Activated naive CD4-positive, alpha-beta T cell treated with anti-CD3 and anti-CD28 coated beads, Interleukin-2, amount 50 U/mL, for 24 hours (primary cell): ENCODE measurements around the gene CDKN2AIP.

ENCODE experiments used
- H3K27ac Mint-ChIP-seq: one replicate; pipeline ENCODE4 v1.8.0; 2021; ENCODE audit warnings: mild to moderate bottlenecking, mixed read lengths
- H3K27me3 Mint-ChIP-seq: one replicate; pipeline ENCODE4 v1.8.0; 2021; ENCODE audit warnings: mixed read lengths
- H3K36me3 Mint-ChIP-seq: one replicate; pipeline ENCODE4 v1.8.0; 2021; ENCODE audit warnings: mixed read lengths
- H3K4me1 Mint-ChIP-seq: one replicate; pipeline ENCODE4 v1.8.0; 2021; ENCODE audit warnings: mixed read lengths
- H3K4me3 Mint-ChIP-seq: one replicate; pipeline ENCODE4 v1.8.0; 2021; ENCODE audit warnings: mild to moderate bottlenecking, mixed read lengths
- H3K9me3 Mint-ChIP-seq: one replicate; pipeline ENCODE4 v1.8.0; 2021; ENCODE audit warnings: mixed read lengths

Gene CDKN2AIP

GRCh38 chr4:183444214-183445096, at the start of gene CDKN2AIP:
TSS of gene CDKN2AIP (plus strand) at chr4:183444636. CDS start at chr4:183444798, 162 bp downstream.
- H3K27ac Mint-ChIP-seq: peak within 1 kb of the TSS; percentile 98
- no peaks in the 10 kb centered on the region for H3K9me3 Mint-ChIP-seq
- H3K4me1 Mint-ChIP-seq: peaks cover 55% of the 10 kb centered on the region
- H3K36me3 Mint-ChIP-seq: peaks cover 7% of the 10 kb centered on the region
- no peaks in the 10 kb centered on the region for H3K27me3 Mint-ChIP-seq
- peak within 1 kb of the TSS; percentile 97 for H3K4me3 Mint-ChIP-seq

GRCh38 chr4:183395395-183395794, 49.0 kb upstream of the CDKN2AIP start:
- Mint-ChIP-seq H3K27ac (no peak overlapping the region), H3K4me3 (no peak overlapping the region), H3K36me3 (no peaks in the 10 kb centered on the region), H3K27me3 (no peaks in the 10 kb centered on the region), H3K9me3 (no peaks in the 10 kb centered on the region), H3K4me1 (peaks cover 30% of the 10 kb centered on the region)

GRCh38 chr4:183396227-183396637, 48.2 kb upstream of the CDKN2AIP start:
- no peaks in the 10 kb centered on the region for H3K36me3 Mint-ChIP-seq
- H3K4me3 Mint-ChIP-seq: no peak overlapping the region
- no peaks in the 10 kb centered on the region for H3K27me3 Mint-ChIP-seq
- H3K27ac Mint-ChIP-seq: no peak overlapping the region
- H3K4me1 Mint-ChIP-seq: peaks cover 30% of the 10 kb centered on the region
- H3K9me3 Mint-ChIP-seq: no peaks in the 10 kb centered on the region

- H3K4me1 Mint-ChIP-seq: peaks cover 30% of the 10 kb centered on the region
Measured at GRCh38 chr4:183397741-183398297, 46.6 kb upstream of the CDKN2AIP start.

GRCh38 chr4:183398298-183399125, 45.9 kb upstream of the CDKN2AIP start:
- H3K9me3 Mint-ChIP-seq: no peaks in the 10 kb centered on the region
- no peaks in the 10 kb centered on the region for H3K27me3 Mint-ChIP-seq
- H3K4me3 Mint-ChIP-seq: peak overlapping the region; percentile 89
- H3K36me3 Mint-ChIP-seq: no peaks in the 10 kb centered on the region
- peaks cover 30% of the 10 kb centered on the region for H3K4me1 Mint-ChIP-seq
- peak overlapping the region; percentile 84 for H3K27ac Mint-ChIP-seq

More at GRCh38 chr4:183397741-183398297, 46.6 kb upstream of the CDKN2AIP start:
- Mint-ChIP-seq H3K27me3 (no peaks in the 10 kb centered on the region), H3K4me3 (peak overlapping the region; percentile 89), H3K9me3 (no peaks in the 10 kb centered on the region), H3K36me3 (no peaks in the 10 kb centered on the region), H3K27ac (peak overlapping the region; percentile 8)

GRCh38 chr4:183399126-183399522, 45.3 kb upstream of the CDKN2AIP start:
- H3K27me3 Mint-ChIP-seq: no peaks in the 10 kb centered on the region
- peak overlapping the region; percentile 89 for H3K4me3 Mint-ChIP-seq
- H3K27ac Mint-ChIP-seq: peak overlapping the region; percentile 25
- no peaks in the 10 kb centered on the region for H3K9me3 Mint-ChIP-seq
- H3K4me1 Mint-ChIP-seq: peaks cover 30% of the 10 kb centered on the region
- no peaks in the 10 kb centered on the region for H3K36me3 Mint-ChIP-seq

GRCh38 chr4:183399616-183400015, 44.8 kb upstream of the CDKN2AIP start:
- H3K27me3 Mint-ChIP-seq: no peaks in the 10 kb centered on the region
- H3K4me1 Mint-ChIP-seq: peaks cover 30% of the 10 kb centered on the region
- no peak overlapping the region for H3K27ac Mint-ChIP-seq
- no peaks in the 10 kb centered on the region for H3K36me3 Mint-ChIP-seq
- no peaks in the 10 kb centered on the region for H3K9me3 Mint-ChIP-seq
- H3K4me3 Mint-ChIP-seq: no peak overlapping the region

GRCh38 chr4:183400035-183400434, 44.4 kb upstream of the CDKN2AIP start:
- Mint-ChIP-seq H3K4me1 (peaks cover 30% of the 10 kb centered on the region), H3K4me3 (no peak overlapping the region), H3K36me3 (no peaks in the 10 kb centered on the region)

GRCh38 chr4:183401473-183401872, 43.0 kb upstream of the CDKN2AIP start:
- no peak overlapping the region for H3K27ac Mint-ChIP-seq
- H3K9me3 Mint-ChIP-seq: no peaks in the 10 kb centered on the region
- no peaks in the 10 kb centered on the region for H3K36me3 Mint-ChIP-seq
- H3K4me3 Mint-ChIP-seq: no peak overlapping the region
- H3K27me3 Mint-ChIP-seq: no peaks in the 10 kb centered on the region
- H3K4me1 Mint-ChIP-seq: peaks cover 29% of the 10 kb centered on the region

More at GRCh38 chr4:183400035-183400434, 44.4 kb upstream of the CDKN2AIP start:
- Mint-ChIP-seq H3K27me3 (no peaks in the 10 kb centered on the region), H3K27ac (peak overlapping the region; percentile 18), H3K9me3 (no peaks in the 10 kb centered on the region)

- Mint-ChIP-seq H3K4me3 (no peak overlapping the region), H3K4me1 (peaks cover 21% of the 10 kb centered on the region), H3K27me3 (no peaks in the 10 kb centered on the region), H3K27ac (no peak overlapping the region), H3K9me3 (no peaks in the 10 kb centered on the region), H3K36me3 (no peaks in the 10 kb centered on the region)
Measured at GRCh38 chr4:183402771-183403170, 41.7 kb upstream of the CDKN2AIP start.

- H3K36me3 Mint-ChIP-seq: no peaks in the 10 kb centered on the region
- peaks cover 20% of the 10 kb centered on the region for H3K4me1 Mint-ChIP-seq
- no peak overlapping the region for H3K27ac Mint-ChIP-seq
- no peak overlapping the region for H3K4me3 Mint-ChIP-seq
- no peaks in the 10 kb centered on the region for H3K9me3 Mint-ChIP-seq
- H3K27me3 Mint-ChIP-seq: no peaks in the 10 kb centered on the region
Measured at GRCh38 chr4:183403486-183403885, 41.0 kb upstream of the CDKN2AIP start.

- Mint-ChIP-seq H3K4me3 (no peak overlapping the region), H3K9me3 (no peaks in the 10 kb centered on the region), H3K4me1 (peaks cover 17% of the 10 kb centered on the region), H3K27me3 (no peaks in the 10 kb centered on the region), H3K27ac (no peak overlapping the region), H3K36me3 (no peaks in the 10 kb centered on the region)
Measured at GRCh38 chr4:183403961-183404360, 40.5 kb upstream of the CDKN2AIP start.

GRCh38 chr4:183405303-183405702, 39.1 kb upstream of the CDKN2AIP start:
- Mint-ChIP-seq H3K36me3 (no peaks in the 10 kb centered on the region), H3K27ac (no peak overlapping the region), H3K4me1 (peaks cover 14% of the 10 kb centered on the region), H3K4me3 (peak overlapping the region; percentile 61), H3K27me3 (no peaks in the 10 kb centered on the region), H3K9me3 (no peaks in the 10 kb centered on the region)

GRCh38 chr4:183407128-183407585, 37.3 kb upstream of the CDKN2AIP start:
- Mint-ChIP-seq H3K27me3 (no peaks in the 10 kb centered on the region), H3K27ac (peak overlapping the region; percentile 37), H3K36me3 (no peaks in the 10 kb centered on the region), H3K9me3 (no peaks in the 10 kb centered on the region), H3K4me1 (peaks cover 14% of the 10 kb centered on the region), H3K4me3 (peak overlapping the region; percentile 77)

- H3K4me1 Mint-ChIP-seq: peaks cover 14% of the 10 kb centered on the region
- H3K27me3 Mint-ChIP-seq: no peaks in the 10 kb centered on the region
- no peaks in the 10 kb centered on the region for H3K9me3 Mint-ChIP-seq
- peak overlapping the region; percentile 77 for H3K4me3 Mint-ChIP-seq
- no peaks in the 10 kb centered on the region for H3K36me3 Mint-ChIP-seq
- peak overlapping the region; percentile 37 for H3K27ac Mint-ChIP-seq
Measured at GRCh38 chr4:183407635-183408464, 36.6 kb upstream of the CDKN2AIP start.
